HG03558 (cell line): ENCODE measurements around the gene COL9A3.

Experiments
- ATAC-seq: cut with Tn5 transposase; IDR thresholded peaks from one replicate; pipeline ENCODE4 v1.9.1; 2021; ENCODE audit warnings: moderate number of reproducible peaks; ENCODE audit not compliant: unreplicated experiment; ENCODE audit errors: extremely low read depth

Gene COL9A3

GRCh38 chr20:62816884-62817873 lies at the start of gene COL9A3:
Gene COL9A3 (plus strand): TSS chr20:62817050. CDS start chr20:62817065, 15 bp downstream.
- ATAC-seq = no peak

GRCh38 chr20:62768234-62768546 lies 48.7 kb upstream of the COL9A3 start:
- no peak for ATAC-seq

- no peak for ATAC-seq
Measured at GRCh38 chr20:62768551-62769287, 48.1 kb upstream of the COL9A3 start.

DNA sequence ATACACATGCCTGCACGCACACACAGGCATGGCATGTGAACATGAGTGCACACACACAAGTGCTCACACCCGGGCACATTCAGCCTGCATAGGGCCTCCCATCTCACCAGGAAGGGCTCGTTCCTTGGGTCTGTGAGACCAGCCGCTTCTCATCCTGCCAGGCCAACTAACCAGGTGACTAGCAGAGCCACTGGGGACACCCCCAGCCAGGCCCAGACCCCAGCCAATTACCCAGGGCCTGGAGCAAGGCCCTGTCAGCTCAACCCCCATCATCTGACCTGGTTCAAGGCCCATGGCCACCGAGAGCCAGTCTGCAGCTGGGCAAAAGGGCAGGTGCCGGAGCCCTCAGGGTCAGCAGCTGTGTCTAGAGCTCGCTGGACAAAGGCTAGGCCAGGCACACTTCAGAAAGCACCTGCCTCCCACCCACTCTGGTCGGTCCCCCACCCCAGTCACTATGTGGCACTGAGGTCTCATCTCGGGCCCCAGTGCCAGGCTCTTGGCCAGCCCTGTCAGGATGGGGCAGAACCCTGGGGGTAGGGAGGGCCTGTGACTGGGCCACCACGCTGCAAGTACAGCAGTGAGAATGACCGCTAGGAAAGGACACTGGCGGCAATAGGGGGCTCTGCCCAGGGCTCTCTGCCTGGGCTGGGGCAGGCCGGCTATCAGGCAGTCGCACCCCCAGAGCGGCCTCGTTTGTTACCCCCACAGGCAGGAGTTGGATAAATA lies 47.3 kb upstream of the COL9A3 start:
- ATAC-seq = no peak

GRCh38 chr20:62770111-62770910 lies 46.5 kb upstream of the COL9A3 start:
- no peak for ATAC-seq

DNA sequence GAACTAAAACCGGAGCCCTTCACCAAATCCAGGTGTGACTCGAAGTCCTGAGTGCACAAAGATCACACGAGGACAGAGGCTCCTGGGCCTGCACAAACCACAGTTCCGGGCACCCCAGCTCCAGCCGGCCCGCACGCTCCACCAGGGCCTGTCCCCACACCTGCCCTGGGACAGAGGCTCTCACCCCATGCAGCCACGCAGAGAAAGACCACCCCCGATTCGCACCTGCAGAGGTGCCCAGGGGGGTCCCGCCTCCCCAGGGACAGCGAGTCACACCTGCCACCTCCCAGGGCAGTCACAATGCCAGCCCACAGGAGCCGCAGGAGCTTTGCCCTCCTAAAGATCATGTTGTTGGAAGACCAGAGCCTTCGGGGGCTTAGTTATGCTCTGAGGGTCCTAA lies 45.9 kb upstream of the COL9A3 start:
- no peak for ATAC-seq

DNA sequence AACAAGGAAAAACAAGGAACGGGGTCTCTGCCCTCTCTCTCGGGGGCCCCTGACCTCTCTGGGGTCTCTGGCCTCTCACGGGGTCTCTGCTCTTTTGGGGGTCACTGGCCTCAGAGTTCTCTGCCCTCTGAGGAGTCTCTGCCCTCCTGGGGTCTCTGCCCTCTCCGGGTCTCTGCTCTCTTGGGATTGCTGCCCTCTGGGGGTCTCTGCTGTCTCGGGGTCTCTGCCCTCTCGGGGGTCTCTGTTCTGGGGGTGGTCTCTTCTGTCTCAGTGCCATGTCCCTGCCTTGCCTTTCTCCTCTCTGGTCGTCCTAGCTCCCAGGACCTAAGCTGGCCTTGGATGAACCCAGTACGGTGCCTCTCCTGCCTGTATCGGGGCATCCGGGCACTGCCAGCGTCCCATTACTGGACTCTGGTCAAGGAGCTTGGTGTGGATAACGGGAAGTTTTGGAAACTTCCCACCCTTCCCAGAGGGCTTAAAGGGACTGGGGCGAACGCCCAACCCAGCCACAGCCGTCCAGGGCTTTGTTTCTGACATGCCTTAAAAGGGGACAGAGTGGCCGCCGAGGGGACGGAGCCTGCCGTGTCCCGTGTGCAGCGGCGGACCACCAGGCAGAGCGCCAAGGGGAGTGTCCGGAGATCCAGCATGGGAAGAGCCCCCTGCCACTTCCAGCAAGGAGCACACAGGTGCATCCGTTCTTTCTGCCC lies 45.3 kb upstream of the COL9A3 start:
- ATAC-seq = no peak

DNA sequence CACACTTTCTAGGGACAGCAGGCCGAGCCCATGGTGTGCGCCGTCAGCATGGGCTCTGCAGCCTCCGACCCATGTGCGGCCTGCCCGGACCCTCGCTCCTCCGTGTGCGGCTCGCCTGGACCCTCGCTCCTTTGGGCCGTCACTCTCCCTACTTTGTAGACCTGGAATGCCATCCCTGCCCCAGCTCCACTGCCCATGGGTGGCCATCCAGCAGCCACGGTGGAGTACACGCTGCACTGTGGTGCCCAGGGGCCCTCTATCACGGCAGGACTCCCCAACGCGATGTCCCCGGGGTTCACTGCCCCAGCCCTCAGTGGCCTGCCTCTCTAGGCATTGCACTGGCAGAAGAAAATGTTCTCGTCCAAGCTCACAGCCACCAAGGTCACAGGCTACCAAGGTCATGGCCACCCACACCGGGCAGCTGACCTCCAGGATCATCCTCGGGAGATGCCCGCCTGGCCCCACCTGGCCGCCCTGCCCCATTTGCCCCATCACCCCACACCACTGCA lies 44.7 kb upstream of the COL9A3 start:
- ATAC-seq = no peak

GRCh38 chr20:62772619-62772989 lies 44.2 kb upstream of the COL9A3 start:
- ATAC-seq = no peak

GRCh38 chr20:62772990-62773844 lies 43.6 kb upstream of the COL9A3 start:
- ATAC-seq = no peak

- no peak for ATAC-seq
Measured at GRCh38 chr20:62773845-62774714, 42.8 kb upstream of the COL9A3 start.

DNA sequence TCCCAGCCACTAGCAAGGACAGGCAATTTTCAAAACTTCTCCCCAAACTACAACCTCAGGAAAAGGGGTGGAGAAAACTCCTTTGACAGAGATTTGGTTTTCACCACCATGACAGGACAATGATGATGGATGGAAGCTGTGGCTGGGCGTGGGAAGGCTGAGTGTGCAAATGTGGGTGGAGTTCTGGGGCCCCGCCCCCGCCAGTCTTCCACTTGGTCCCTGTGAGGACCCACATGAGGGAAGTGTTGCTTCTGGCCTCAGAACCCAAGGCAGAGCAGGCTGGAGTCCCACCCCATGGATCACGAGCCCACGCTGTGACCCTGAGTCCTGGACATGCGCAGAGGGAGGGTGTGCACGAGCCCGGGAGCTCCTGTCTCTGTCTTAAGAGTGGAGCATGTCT lies 42.1 kb upstream of the COL9A3 start:
- ATAC-seq = no peak

GRCh38 chr20:62775206-62775605 lies 41.6 kb upstream of the COL9A3 start:
- no peak for ATAC-seq

- ATAC-seq = no peak
Measured at GRCh38 chr20:62776035-62776691, 40.7 kb upstream of the COL9A3 start.

DNA sequence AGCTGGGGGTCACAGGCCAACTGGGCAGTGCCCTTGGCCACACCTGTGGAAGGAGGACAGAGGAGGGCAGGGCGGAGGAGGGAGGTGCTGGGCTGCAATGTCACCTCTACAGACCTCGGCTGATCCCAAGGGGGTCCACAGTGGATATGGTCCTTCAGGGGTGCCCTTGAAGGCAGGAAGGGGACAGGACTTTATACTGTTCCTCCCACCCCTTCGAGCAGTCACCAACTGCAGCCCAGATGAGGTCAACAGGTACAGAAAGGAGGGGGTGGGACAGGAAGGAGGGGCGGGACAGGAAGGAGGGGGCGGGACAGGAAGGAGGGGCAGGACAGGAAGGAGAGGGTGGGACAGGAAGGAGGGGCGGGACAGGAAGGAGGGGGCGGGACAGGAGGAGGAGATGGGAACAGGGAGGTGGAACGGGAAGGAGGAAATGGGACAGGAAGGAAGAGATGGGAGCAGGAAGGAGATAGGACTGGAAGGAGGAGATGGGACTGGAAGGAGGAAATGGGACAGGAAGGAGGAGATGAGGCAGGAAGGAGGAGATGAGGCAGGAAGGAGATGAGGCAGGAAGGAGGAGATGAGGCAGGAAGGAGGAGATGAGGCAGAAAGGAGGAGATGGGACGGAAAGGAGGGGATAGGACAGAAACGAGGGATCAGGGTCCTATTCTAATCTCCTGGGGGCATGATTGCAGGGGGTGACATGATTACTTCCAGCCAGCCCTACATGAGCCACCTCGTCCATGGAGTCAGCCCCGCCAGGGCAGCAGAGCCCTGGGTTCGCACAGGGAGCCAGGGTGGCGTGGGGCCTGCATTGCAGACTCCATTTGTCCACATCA lies 39.9 kb upstream of the COL9A3 start:
- ATAC-seq = no peak

GRCh38 chr20:62777528-62777830 lies 39.4 kb upstream of the COL9A3 start:
- no peak for ATAC-seq
